NCI-H187 treated with DMSO at 0.1 percent for 48 hours (cell line): ENCODE results near the gene ARHGAP26.
"Not testable (repeated sequence)": the region's sequence is repeated elsewhere in the genome, so short reads cannot be mapped to it uniquely, and the experiment has no call there.

Experiments used
- DNase-seq: peaks from one replicate; lab custom pipeline; 2025; lab: John Stamatoyannopoulos, UW

Gene ARHGAP26

GRCh38 chr5:143183989-143184388 lies 413.8 kb downstream of the ARHGAP26 start:
- no peak for DNase-seq

- no peak for DNase-seq
Measured at GRCh38 chr5:143186623-143187022, 416.4 kb downstream of the ARHGAP26 start.

GRCh38 chr5:143187495-143187894 lies 417.3 kb downstream of the ARHGAP26 start:
- DNase-seq: no peak

GRCh38 chr5:143188083-143188482 lies 417.9 kb downstream of the ARHGAP26 start:
- DNase-seq: no peak

GRCh38 chr5:143188692-143189091 lies 418.5 kb downstream of the ARHGAP26 start:
- no peak for DNase-seq

GRCh38 chr5:143190260-143190810 lies 420.2 kb downstream of the ARHGAP26 start:
- no peak for DNase-seq

GRCh38 chr5:143191720-143192119 lies 421.5 kb downstream of the ARHGAP26 start:
- no peak for DNase-seq

GRCh38 chr5:143192191-143192900 lies 422.2 kb downstream of the ARHGAP26 start:
- DNase-seq: no peak

- DNase-seq: no peak
Measured at GRCh38 chr5:143194206-143194605, 424.0 kb downstream of the ARHGAP26 start.

- DNase-seq: no peak
Measured at GRCh38 chr5:143194713-143195112, 424.5 kb downstream of the ARHGAP26 start.

- DNase-seq: no peak
Measured at GRCh38 chr5:143195491-143195890, 425.3 kb downstream of the ARHGAP26 start.

- DNase-seq: no peak
Measured at GRCh38 chr5:143196601-143197259, 426.6 kb downstream of the ARHGAP26 start.

- no peak for DNase-seq
Measured at GRCh38 chr5:143197260-143197656, 427.1 kb downstream of the ARHGAP26 start.

GRCh38 chr5:143198332-143198731 lies 428.2 kb downstream of the ARHGAP26 start:
- no peak for DNase-seq

GRCh38 chr5:143199161-143199560 lies 429.0 kb downstream of the ARHGAP26 start:
- DNase-seq: no peak

GRCh38 chr5:143199843-143200242 lies 429.7 kb downstream of the ARHGAP26 start:
- no peak for DNase-seq

GRCh38 chr5:143200781-143201398 lies 430.7 kb downstream of the ARHGAP26 start:
- peak; percentile 14 for DNase-seq

GRCh38 chr5:143201589-143201988 lies 431.4 kb downstream of the ARHGAP26 start:
- DNase-seq: no peak

GRCh38 chr5:143203301-143203956 lies 433.3 kb downstream of the ARHGAP26 start:
- not testable (repeated sequence) for DNase-seq

GRCh38 chr5:143204474-143205246 lies 434.5 kb downstream of the ARHGAP26 start:
- no peak for DNase-seq

- DNase-seq: no peak
Measured at GRCh38 chr5:143205386-143205785, 435.2 kb downstream of the ARHGAP26 start.

GRCh38 chr5:143205883-143206195 lies 435.7 kb downstream of the ARHGAP26 start:
- no peak for DNase-seq
